Left lung (tissue), 10 donors: ENCODE results near the gene LRRIQ1. TPM values are rescaled to one million over a fixed set of nuclear protein-coding genes. Genes with fewer than 3 reads are reported as not detected.

Experiments used
- ATAC-seq: fragments of 200-7000 bp; cut with Tn5 transposase; one replicate; pipeline ENCODE4 v1.9.1; 2020; ENCODE audit warnings: moderate library complexity
- DNase-seq, 4 donors: peaks; one replicate each; pipeline ENCODE4 v3.0.0-alpha.2; 2013 to 2020
- H3K27ac ChIP-seq, 2 donors: fragments of 200-600 bp; sonication (generic) in 1 of 2; one replicate each; pipeline versions ENCODE4 v1.5.0 to v1.8.0; 2020 to 2021
- H3K27me3 ChIP-seq, 2 donors: fragments of 200-600 bp; sonication (generic) in 1 of 2; one replicate each; pipeline versions ENCODE4 v1.5.0 to v1.8.0; 2020 to 2021
- H3K36me3 ChIP-seq, 2 donors: fragments of 200-600 bp; sonication (generic) in 1 of 2; one replicate each; pipeline versions ENCODE4 v1.5.0 to v1.8.0; 2020 to 2021
- H3K4me1 ChIP-seq, 2 donors: fragments of 200-600 bp; one replicate each; pipeline ENCODE4 v1.8.0; 2021
- H3K4me3 ChIP-seq, 2 donors: fragments of 200-600 bp; sonication (generic) in 1 of 2; one replicate each; pipeline versions ENCODE4 v1.5.0 to v1.8.0; 2020 to 2021; ENCODE audit warnings: mild to moderate bottlenecking in 1 of 2
- H3K9me3 ChIP-seq, 2 donors: fragments of 200-600 bp; sonication (generic) in 1 of 2; one replicate each; pipeline versions ENCODE4 v1.5.0 to v1.8.0; 2020 to 2021
- CTCF ChIP-seq, 2 donors: fragments of 200-600 bp; sonication (generic) in 1 of 2; IDR thresholded peaks; one replicate each; pipeline versions ENCODE4 v1.5.0 to v1.8.0; 2021; ENCODE audit warnings: antibody characterized with exemption in 2 of 2
- intact Hi-C, 2 donors: fragments of 100-400 bp; cut with DNase I; formaldehyde crosslinking; loops; one replicate each; pipeline versions ENCODE4 v1.11.2 to v1.14.2; 2022
- polyA plus RNA-seq, 6 donors: library from polyadenylated mRNA; unstranded; fragments of 120-200 nt; gene quantifications; one replicate each; pipeline ENCODE4 v1.2.1, GENCODE V29; 2013; ENCODE audit not compliant: insufficient read length in 6 of 6
- total RNA-seq, 2 donors: library from RNA; stranded (reverse); fragmentation: NEBNext Ultra II Directional; extraction: Animal tissue kit (Norgen Biotek cat#: 25700); gene quantifications; one replicate each; pipeline ENCODE4 v1.2.1, GENCODE V29; 2021
- donor health status: DM: no; HTN: yes; CAD: no.
- donor health status: DM: no; HTN: no; CAD: no.

The LRRIQ1 gene
- total and polyA plus RNA-seq, 8 donors: 1.6 to 12.1 (median 8.2) TPM

GRCh38 chr12:85152311-85152729, 116.2 kb downstream of the LRRIQ1 start:
- Histone ChIP-seq H3K27ac (no peak overlapping the region), H3K9me3 (no peaks in the 10 kb centered on the region), H3K27me3 (no peaks in the 10 kb centered on the region), H3K4me3 (no peak overlapping the region), H3K4me1 (no peaks in the 10 kb centered on the region), H3K36me3 (no peaks in the 10 kb centered on the region)
- ATAC-seq (no peak), DNase-seq (peak in 2 of 4 donors; percentile 13 to 23)
- intact Hi-C loops: no loop called here
- no peak for TF ChIP-seq CTCF (IDR thresholded peaks at IDR 0.05)

DNA sequence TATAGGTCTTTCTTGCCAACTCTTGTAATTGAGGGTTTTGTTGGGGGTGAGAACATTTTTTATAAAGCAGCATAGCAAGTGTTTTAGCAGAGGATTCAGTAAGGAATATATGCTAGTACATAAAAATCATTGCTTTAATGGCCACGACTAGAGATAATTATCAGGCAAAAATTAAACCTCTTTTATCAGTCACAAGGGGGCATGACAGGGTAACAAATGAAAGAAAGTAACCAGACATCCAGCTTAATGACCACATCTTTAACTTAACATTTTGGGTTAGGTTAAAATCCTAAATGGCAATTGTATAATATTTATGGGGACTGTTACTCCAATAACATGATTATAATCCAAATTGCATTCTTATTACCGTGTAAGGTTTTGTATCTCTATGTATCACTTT, 119.6 kb downstream of the LRRIQ1 start:
- ATAC-seq: no peak
- peak in 1 of 4 donors; percentile 31 for DNase-seq
- H3K36me3 ChIP-seq: no peaks in the 10 kb centered on the region
- TF ChIP-seq CTCF (IDR thresholded peaks at IDR 0.05): no peak
- no peaks in the 10 kb centered on the region for H3K9me3 ChIP-seq
- H3K4me3 ChIP-seq: no peak overlapping the region
- intact Hi-C loops: no loop called here
- H3K27ac ChIP-seq: no peak overlapping the region
- no peaks in the 10 kb centered on the region for H3K27me3 ChIP-seq
- no peaks in the 10 kb centered on the region for H3K4me1 ChIP-seq

DNA sequence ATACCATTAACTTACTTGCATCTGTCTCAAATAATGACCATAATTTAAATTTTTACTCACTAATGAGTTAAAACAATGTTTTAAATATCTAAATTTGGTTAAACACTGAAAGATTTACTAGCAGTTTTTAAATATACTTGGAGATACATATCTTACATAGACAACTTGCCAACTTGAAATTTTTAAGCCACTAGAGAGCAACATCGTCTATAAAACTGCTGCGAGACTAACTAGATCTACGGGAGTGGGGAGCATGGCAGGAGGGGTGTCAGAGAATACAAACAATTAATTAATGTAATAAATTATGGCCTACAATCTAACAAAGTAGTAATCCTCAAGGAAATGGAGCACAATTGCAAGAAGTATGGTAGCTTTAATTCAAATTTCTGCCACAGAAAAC, 120.4 kb downstream of the LRRIQ1 start:
- Histone ChIP-seq H3K9me3 (no peaks in the 10 kb centered on the region), H3K27me3 (no peaks in the 10 kb centered on the region), H3K4me3 (no peak overlapping the region), H3K27ac (no peak overlapping the region), H3K36me3 (no peaks in the 10 kb centered on the region), H3K4me1 (no peaks in the 10 kb centered on the region)
- ATAC-seq (no peak), DNase-seq (no peak)
- intact Hi-C loops: no loop called here
- no peak for TF ChIP-seq CTCF (IDR thresholded peaks at IDR 0.05)

- no peak for TF ChIP-seq CTCF (IDR thresholded peaks at IDR 0.05)
- H3K27me3 ChIP-seq: no peaks in the 10 kb centered on the region
- no peaks in the 10 kb centered on the region for H3K9me3 ChIP-seq
- no peaks in the 10 kb centered on the region for H3K36me3 ChIP-seq
- no peak for DNase-seq
- intact Hi-C loops: no loop called here
- no peak overlapping the region for H3K4me3 ChIP-seq
- no peak for ATAC-seq
- no peak overlapping the region for H3K27ac ChIP-seq
- no peaks in the 10 kb centered on the region for H3K4me1 ChIP-seq
Observed at GRCh38 chr12:85157035-85157603, 121.0 kb downstream of the LRRIQ1 start.

- ATAC-seq (no peak), DNase-seq (no peak)
- intact Hi-C loops: no loop called here
- Histone ChIP-seq H3K4me1 (no peaks in the 10 kb centered on the region), H3K9me3 (no peaks in the 10 kb centered on the region), H3K27me3 (no peaks in the 10 kb centered on the region), H3K36me3 (no peaks in the 10 kb centered on the region), H3K4me3 (no peak overlapping the region), H3K27ac (no peak overlapping the region)
- TF ChIP-seq CTCF (IDR thresholded peaks at IDR 0.05): no peak
Observed at GRCh38 chr12:85163752-85164321, 127.7 kb downstream of the LRRIQ1 start.
